Neutrophil (primary cell): ENCODE data around the gene ZNF331.

Source experiments
- H3K27ac ChIP-seq: fragments of 200-600 bp; sonication (generic); 2 replicates; pipeline ENCODE4 v1.5.1; 2016; ENCODE audit warnings: mild to moderate bottlenecking, moderate library complexity
- H3K27me3 ChIP-seq: fragments of 200-600 bp; sonication (generic); 2 replicates; pipeline ENCODE4 v1.6.0; 2016; ENCODE audit warnings: mild to moderate bottlenecking
- H3K36me3 ChIP-seq: fragments of 200-600 bp; sonication (generic); 2 replicates; pipeline ENCODE4 v1.5.1; 2017
- H3K4me1 ChIP-seq, 2 experiments: fragments of 200-600 bp in 1 of 2; sonication (generic) in 1 of 2; 1 replicate in 1 of 2; 2 replicates in 1 of 2; pipeline versions ENCODE4 v1.5.1 to v1.6.1; 2013 to 2016; ENCODE audit warnings: low read depth in 1 of 2, low read length in 1 of 2, mild to moderate bottlenecking in 1 of 2, moderate library complexity in 1 of 2; ENCODE audit not compliant: control insufficient read depth in 1 of 2, insufficient read depth in 1 of 2
- H3K4me3 ChIP-seq, 2 experiments: fragments of 200-600 bp in 1 of 2; sonication (generic) in 1 of 2; 1 replicate in 1 of 2; 2 replicates in 1 of 2; pipeline ENCODE4 v1.5.1; 2013 to 2016; ENCODE audit warnings: low read depth in 1 of 2, low read length in 1 of 2, mild to moderate bottlenecking in 1 of 2, moderate library complexity in 1 of 2
- H3K9me3 ChIP-seq: fragments of 200-600 bp; sonication (generic); 2 replicates; pipeline ENCODE4 v1.5.1; 2016
- TF ChIP-seq, protein P1 (sequence below): fragments of 200-600 bp; sonication (generic); IDR thresholded peaks from 2 replicates; pipeline ENCODE4 v1.5.1; 2016; ENCODE audit warnings: antibody characterized with exemption

ZNF331 gene

DNA sequence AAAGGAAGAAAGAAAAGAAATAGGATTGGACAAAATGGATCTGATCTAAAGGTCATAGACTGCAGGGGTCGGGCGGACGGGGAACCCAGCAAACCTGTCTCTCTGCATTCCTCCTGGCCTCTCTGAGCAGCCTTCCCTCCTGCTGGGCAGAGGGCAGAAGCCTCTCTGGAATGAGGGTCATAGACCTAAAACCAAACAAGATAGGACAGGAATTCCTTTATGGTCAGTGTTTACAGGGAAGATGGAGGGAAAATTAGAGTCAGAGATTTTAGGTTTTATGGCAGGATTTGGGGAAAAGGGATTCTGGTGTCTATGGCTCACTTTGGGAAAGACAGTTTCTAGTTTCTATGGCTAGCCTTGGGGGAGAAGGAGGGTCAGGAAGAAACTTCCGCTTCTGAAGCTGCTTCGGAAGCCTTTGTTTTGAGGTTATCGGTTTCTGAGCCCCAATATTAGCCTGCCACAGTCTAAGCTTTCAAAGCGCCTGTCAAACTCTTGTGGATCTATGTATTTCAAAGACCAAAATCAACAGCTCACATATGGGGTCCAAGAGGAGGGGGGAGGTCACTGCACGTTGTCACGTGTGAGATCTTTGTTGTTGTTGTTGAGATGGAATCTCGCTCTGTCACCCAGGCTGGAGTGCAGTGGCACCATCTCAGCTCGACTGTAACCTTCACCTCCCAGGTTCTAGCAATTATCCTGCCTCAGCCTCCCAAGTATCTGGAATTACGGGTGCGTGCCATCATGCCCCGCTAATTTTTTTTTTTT, 75.0 kb downstream of the ZNF331 start:
- Histone ChIP-seq H3K4me1 (no peaks in the 10 kb centered on the region), H3K9me3 (no peaks in the 10 kb centered on the region), H3K27me3 (no peaks in the 10 kb centered on the region), H3K27ac (no peak overlapping the region), H3K36me3 (no peaks in the 10 kb centered on the region), H3K4me3 (no peak overlapping the region)
- TF ChIP-seq, protein P1, sequence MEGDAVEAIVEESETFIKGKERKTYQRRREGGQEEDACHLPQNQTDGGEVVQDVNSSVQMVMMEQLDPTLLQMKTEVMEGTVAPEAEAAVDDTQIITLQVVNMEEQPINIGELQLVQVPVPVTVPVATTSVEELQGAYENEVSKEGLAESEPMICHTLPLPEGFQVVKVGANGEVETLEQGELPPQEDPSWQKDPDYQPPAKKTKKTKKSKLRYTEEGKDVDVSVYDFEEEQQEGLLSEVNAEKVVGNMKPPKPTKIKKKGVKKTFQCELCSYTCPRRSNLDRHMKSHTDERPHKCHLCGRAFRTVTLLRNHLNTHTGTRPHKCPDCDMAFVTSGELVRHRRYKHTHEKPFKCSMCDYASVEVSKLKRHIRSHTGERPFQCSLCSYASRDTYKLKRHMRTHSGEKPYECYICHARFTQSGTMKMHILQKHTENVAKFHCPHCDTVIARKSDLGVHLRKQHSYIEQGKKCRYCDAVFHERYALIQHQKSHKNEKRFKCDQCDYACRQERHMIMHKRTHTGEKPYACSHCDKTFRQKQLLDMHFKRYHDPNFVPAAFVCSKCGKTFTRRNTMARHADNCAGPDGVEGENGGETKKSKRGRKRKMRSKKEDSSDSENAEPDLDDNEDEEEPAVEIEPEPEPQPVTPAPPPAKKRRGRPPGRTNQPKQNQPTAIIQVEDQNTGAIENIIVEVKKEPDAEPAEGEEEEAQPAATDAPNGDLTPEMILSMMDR, result no peak

DNA sequence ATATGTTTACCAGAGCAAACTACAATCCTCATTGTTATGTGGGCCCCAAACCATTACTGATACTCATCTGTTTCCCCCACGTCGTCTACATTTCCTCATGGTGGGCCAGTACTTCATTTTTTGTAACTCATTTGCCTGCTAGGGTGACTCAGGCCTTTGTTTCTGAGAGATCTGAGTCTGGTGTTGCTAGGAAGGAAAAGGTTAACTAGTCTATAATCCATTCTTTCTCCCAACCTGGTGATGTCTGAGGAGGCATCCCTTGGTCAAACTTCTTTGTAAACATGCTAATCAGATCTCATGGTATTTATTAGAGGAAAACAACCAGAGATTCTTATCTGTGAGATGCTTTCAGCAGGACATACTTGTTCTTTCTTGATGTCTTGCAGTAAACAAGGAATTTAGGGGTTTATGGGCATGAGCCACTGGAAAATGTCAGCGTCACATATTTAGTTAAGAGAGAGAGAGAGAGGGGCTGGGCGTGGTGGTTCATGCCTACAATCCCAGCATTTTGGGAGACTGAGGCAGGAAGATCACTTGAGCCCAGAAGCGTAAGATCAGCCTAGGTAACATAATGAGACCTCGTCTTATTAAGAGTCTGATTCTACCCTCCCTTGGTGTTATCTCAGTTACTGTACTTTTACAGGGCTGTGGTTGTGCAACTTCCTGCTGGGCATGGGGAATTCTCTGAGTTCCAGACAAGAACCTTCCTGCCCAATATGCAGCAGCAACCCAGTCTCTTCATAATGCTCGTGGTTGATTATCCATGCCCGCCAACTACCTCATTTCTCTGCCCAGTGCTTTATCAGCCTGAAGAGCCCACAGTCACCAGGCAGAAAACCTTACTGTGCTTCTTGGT, 84.2 kb downstream of the ZNF331 start:
- Histone ChIP-seq H3K36me3 (no peaks in the 10 kb centered on the region), H3K27me3 (no peaks in the 10 kb centered on the region), H3K4me1 (no peaks in the 10 kb centered on the region), H3K27ac (no peak overlapping the region), H3K4me3 (no peak overlapping the region), H3K9me3 (no peaks in the 10 kb centered on the region)
- TF ChIP-seq, protein P1, result no peak

DNA sequence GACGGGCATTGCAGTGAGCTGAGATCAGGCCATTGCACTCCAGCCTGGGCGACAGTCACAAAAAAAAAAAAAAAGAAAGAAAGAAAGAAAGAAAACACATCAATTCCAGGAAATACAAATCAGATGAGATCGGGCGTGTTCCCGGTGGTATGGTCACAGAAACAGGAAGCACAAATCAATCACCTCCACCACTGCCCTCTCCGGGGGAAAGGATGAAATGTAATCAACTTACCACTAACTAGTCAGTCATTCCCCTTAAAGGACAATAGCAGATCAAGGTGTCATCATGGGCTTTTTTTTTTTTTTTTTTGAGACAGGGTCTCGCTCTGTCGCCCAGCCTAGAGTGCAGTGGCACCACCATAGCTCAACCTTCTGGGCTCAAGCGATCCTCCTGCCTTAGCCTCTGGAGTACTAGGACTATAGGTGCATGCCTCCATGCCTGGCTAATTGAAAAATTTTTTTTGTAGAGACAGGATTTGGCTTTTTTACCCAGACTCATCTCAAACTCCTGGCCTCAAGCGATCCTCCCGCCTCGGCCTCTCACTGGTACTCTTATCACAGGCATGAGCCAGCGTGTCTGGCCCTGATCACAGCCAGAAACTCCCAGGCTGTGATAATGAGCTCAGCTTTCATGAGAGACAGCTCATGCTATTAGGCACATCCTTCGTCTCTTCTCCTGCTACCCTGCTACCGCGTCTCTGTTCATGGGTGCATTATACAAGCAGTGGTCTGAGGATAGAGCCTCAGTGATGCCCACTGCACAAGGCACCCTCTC, 87.0 kb downstream of the ZNF331 start:
- H3K4me1 ChIP-seq, result no peaks in the 10 kb centered on the region
- no peak overlapping the region for H3K27ac ChIP-seq
- H3K27me3 ChIP-seq, result no peaks in the 10 kb centered on the region
- TF ChIP-seq, protein P1, result no peak
- no peaks in the 10 kb centered on the region for H3K9me3 ChIP-seq
- no peaks in the 10 kb centered on the region for H3K36me3 ChIP-seq
- no peak overlapping the region for H3K4me3 ChIP-seq

DNA sequence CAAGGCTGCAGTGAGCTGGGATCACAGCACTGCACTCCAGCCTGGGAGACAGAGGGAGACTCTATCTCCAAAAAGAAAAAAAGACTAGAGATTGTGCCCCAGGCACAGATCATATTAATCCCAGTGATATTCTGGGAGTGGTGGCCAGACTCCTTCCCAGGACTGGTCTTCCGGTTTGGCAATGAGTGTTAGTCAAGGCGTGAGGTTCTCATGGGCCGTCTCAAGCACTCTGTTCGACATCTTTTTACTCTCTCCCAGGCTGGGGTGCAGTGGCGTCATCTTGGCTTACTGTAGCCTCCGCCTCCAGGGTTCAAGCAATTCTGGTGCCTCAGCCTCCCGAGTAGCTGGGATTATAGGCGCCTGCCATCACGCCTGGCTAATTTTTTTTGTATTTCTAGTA, 88.5 kb downstream of the ZNF331 start:
- TF ChIP-seq, protein P1, result no peak
- no peak overlapping the region for H3K4me3 ChIP-seq
- no peaks in the 10 kb centered on the region for H3K27me3 ChIP-seq
- no peaks in the 10 kb centered on the region for H3K9me3 ChIP-seq
- H3K36me3 ChIP-seq, result no peaks in the 10 kb centered on the region
- no peaks in the 10 kb centered on the region for H3K4me1 ChIP-seq
- no peak overlapping the region for H3K27ac ChIP-seq

DNA sequence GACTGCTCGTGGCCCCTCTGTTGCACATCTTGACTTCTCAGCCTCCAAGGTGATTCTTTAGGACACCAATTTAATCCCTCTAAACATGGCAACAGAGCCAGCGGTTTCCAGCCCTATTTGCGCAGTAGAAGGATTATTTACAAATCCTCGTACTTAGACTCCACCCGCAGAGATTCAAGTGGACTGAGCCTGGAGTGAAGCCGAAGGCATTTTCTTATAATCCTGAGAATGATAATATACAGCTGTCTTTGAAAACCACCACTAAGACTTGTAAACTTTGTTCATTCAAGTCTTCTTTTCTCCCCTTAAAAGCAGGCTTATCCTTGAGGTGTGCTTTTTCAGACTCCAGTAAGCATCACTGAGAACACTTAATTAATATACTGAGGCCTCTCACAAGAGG, 89.0 kb downstream of the ZNF331 start:
- no peaks in the 10 kb centered on the region for H3K9me3 ChIP-seq
- TF ChIP-seq, protein P1, result no peak

More for the DNA sequence above, 89.0 kb downstream of the ZNF331 start:
- Histone ChIP-seq H3K27me3 (no peaks in the 10 kb centered on the region), H3K4me3 (no peak overlapping the region), H3K4me1 (no peaks in the 10 kb centered on the region), H3K27ac (no peak overlapping the region), H3K36me3 (no peaks in the 10 kb centered on the region)
